ENCODE measurements around the gene SORCS3. TPM values are rescaled to one million over a fixed set of nuclear protein-coding genes. Genes with fewer than 3 reads are reported as not detected.

The SORCS3 gene
- total RNA-seq, 1 experiment from 2014 or later: not detected

- in situ Hi-C loops (cut with HindIII; ENCODE audit: low pct_unique_long_range_greater_than_20kb, low sequenced_read_pairs): no loop called here
- ATAC-seq (no peak), DNase-seq (ENCODE audit: low read depth, low spot score) (no peak)
- TF ChIP-seq TCF7L2 (IDR thresholded peaks at IDR 0.05; ENCODE audit: low read depth, low read length) (no peak), CTCF (IDR thresholded peaks at IDR 0.05) (no peak), SIN3A (IDR thresholded peaks at IDR 0.05; ENCODE audit: borderline replicate concordance, insufficient read depth, low read depth, low read length) (no peak), POLR2AphosphoS5 (IDR thresholded peaks at IDR 0.05; ENCODE audit: low read depth, low read length) (no peak)
- TF ChIP-seq, protein P1, sequence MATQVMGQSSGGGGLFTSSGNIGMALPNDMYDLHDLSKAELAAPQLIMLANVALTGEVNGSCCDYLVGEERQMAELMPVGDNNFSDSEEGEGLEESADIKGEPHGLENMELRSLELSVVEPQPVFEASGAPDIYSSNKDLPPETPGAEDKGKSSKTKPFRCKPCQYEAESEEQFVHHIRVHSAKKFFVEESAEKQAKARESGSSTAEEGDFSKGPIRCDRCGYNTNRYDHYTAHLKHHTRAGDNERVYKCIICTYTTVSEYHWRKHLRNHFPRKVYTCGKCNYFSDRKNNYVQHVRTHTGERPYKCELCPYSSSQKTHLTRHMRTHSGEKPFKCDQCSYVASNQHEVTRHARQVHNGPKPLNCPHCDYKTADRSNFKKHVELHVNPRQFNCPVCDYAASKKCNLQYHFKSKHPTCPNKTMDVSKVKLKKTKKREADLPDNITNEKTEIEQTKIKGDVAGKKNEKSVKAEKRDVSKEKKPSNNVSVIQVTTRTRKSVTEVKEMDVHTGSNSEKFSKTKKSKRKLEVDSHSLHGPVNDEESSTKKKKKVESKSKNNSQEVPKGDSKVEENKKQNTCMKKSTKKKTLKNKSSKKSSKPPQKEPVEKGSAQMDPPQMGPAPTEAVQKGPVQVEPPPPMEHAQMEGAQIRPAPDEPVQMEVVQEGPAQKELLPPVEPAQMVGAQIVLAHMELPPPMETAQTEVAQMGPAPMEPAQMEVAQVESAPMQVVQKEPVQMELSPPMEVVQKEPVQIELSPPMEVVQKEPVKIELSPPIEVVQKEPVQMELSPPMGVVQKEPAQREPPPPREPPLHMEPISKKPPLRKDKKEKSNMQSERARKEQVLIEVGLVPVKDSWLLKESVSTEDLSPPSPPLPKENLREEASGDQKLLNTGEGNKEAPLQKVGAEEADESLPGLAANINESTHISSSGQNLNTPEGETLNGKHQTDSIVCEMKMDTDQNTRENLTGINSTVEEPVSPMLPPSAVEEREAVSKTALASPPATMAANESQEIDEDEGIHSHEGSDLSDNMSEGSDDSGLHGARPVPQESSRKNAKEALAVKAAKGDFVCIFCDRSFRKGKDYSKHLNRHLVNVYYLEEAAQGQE (IDR thresholded peaks at IDR 0.05; ENCODE audit: insufficient read depth in 1 of 2, low read depth in 2 of 2, low read length in 1 of 2): no peak
- no peaks in the 10 kb centered on the region for H3K27me3 ChIP-seq (ENCODE audit: control insufficient read depth, insufficient read depth, low read length)
- CTCF ChIA-PET: no interaction called here
- no peaks in the 10 kb centered on the region for H3K36me3 ChIP-seq (ENCODE audit: control insufficient read depth, insufficient read depth, low read length)
- POLR2A ChIA-PET: no interaction called here
- no peak overlapping the region for H3K27ac ChIP-seq (ENCODE audit: low read length)
- no peaks in the 10 kb centered on the region for H3K9me3 ChIP-seq (ENCODE audit: control insufficient read depth, insufficient read depth, low read depth, low read length)
- BruUV-seq (replicated peaks): no TSS peak
- intact Hi-C loops (cut with micrococcal nuclease; ENCODE audit: unreplicated experiment): no loop called here
- H3K4me3 ChIP-seq (ENCODE audit: low read depth in 2 of 2, low read length in 2 of 2): no peak overlapping the region
- H3K4me1 ChIP-seq (ENCODE audit: control insufficient read depth, insufficient read depth, low read length): no peaks in the 10 kb centered on the region
Measured at GRCh38 chr10:105189463-105189800, 548.3 kb downstream of the SORCS3 start.

GRCh38 chr10:105192146-105192545 is 551.1 kb downstream of the SORCS3 start:
- H3K4me3 ChIP-seq (ENCODE audit: low read depth in 2 of 2, low read length in 2 of 2): no peak overlapping the region
- CTCF ChIA-PET: no interaction called here
- no peak for ATAC-seq
- POLR2A ChIA-PET: no interaction called here
- in situ Hi-C loops (cut with HindIII; ENCODE audit: low pct_unique_long_range_greater_than_20kb, low sequenced_read_pairs) (no loop called here), intact Hi-C loops (cut with micrococcal nuclease; ENCODE audit: unreplicated experiment) (no loop called here)
- TF ChIP-seq POLR2AphosphoS5 (IDR thresholded peaks at IDR 0.05; ENCODE audit: low read depth, low read length) (no peak), TCF7L2 (IDR thresholded peaks at IDR 0.05; ENCODE audit: low read depth, low read length) (no peak), CTCF (IDR thresholded peaks at IDR 0.05) (no peak), SIN3A (IDR thresholded peaks at IDR 0.05; ENCODE audit: borderline replicate concordance, insufficient read depth, low read depth, low read length) (no peak)
- TF ChIP-seq, protein P1 (IDR thresholded peaks at IDR 0.05; ENCODE audit: insufficient read depth in 1 of 2, low read depth in 2 of 2, low read length in 1 of 2): no peak
- no peaks in the 10 kb centered on the region for H3K36me3 ChIP-seq (ENCODE audit: control insufficient read depth, insufficient read depth, low read length)
- H3K4me1 ChIP-seq (ENCODE audit: control insufficient read depth, insufficient read depth, low read length): no peaks in the 10 kb centered on the region
- no peaks in the 10 kb centered on the region for H3K27me3 ChIP-seq (ENCODE audit: control insufficient read depth, insufficient read depth, low read length)
- no peak for DNase-seq (ENCODE audit: low read depth, low spot score)
- H3K27ac ChIP-seq (ENCODE audit: low read length): no peak overlapping the region
- no TSS peak for BruUV-seq (replicated peaks)
- H3K9me3 ChIP-seq (ENCODE audit: control insufficient read depth, insufficient read depth, low read depth, low read length): no peaks in the 10 kb centered on the region
